A549 (cell line): ENCODE measurements around the gene CCDC60. TPM values are rescaled to one million over a fixed set of nuclear protein-coding genes. Genes with fewer than 3 reads are reported as not detected.

ENCODE experiments used
- ATAC-seq, 2 experiments: fragments of 200-7000 bp in 1 of 2; fragments of >200 bp in 1 of 2; cut with Nextera tagmentation in 1 of 2; cut with Tn5 transposase in 1 of 2; 3 replicates each; pipeline versions ENCODE4 v1.8.0 to v1.9.1; 2018 to 2020; ENCODE audit warnings: mild to moderate bottlenecking in 1 of 2, moderate library complexity in 1 of 2
- CTCF ChIA-PET: fragments of 300-600 bp; sonication (Branson Sonifier 250); formaldehyde crosslinking; extraction: SDS; loops from one replicate; lab custom pipeline; 2021; ENCODE audit warnings: antibody characterized with exemption, inconsistent platforms; lab: Yijun Ruan, JAX
- POLR2A ChIA-PET: fragments of 350-600 bp; formaldehyde crosslinking; extraction: SDS; loops from one replicate; lab custom pipeline; 2021; ENCODE audit warnings: antibody characterized with exemption, inconsistent platforms; lab: Yijun Ruan, JAX
- DNase-seq, 2 experiments: peaks; one replicate each; pipeline versions ENCODE4 v3.0.0 to v3.0.0-alpha.2; 2011 to 2016; ENCODE audit warnings: low read depth in 1 of 2, low spot score in 1 of 2
- FAIRE-seq: peaks from 2 replicates; lab custom pipeline; 2011; peaks lifted over from hg19 to GRCh38; lab: Jason Lieb, UNC
- H3K27ac ChIP-seq, 2 experiments: fragments of >200 bp; sonication (Bioruptor Twin); formaldehyde crosslinking; 3 replicates each; pipeline ENCODE4 v1.5.1; 2016 to 2017
- H3K4me1 ChIP-seq: fragments of >200 bp; sonication (Bioruptor Twin); formaldehyde crosslinking; 3 replicates; pipeline ENCODE4 v1.6.1; 2016
- H3K4me2 ChIP-seq: fragments of >200 bp; sonication (Bioruptor Twin); formaldehyde crosslinking; 3 replicates; pipeline ENCODE4 v1.6.1; 2016
- H3K4me3 ChIP-seq: fragments of >200 bp; sonication (Bioruptor Twin); formaldehyde crosslinking; 3 replicates; pipeline ENCODE4 v1.5.1; 2016
- H3K9me3 ChIP-seq: fragments of >200 bp; sonication (Bioruptor Twin); formaldehyde crosslinking; 3 replicates; pipeline ENCODE4 v1.6.1; 2016
- CBX2 ChIP-seq: fragments of 200-600 bp; sonication (generic); IDR thresholded peaks from 2 replicates; pipeline ENCODE4 v1.6.1; 2016; ENCODE audit warnings: low read depth, mild to moderate bottlenecking, borderline replicate concordance
- CBX8 ChIP-seq: fragments of 200-600 bp; sonication (generic); IDR thresholded peaks from 2 replicates; pipeline ENCODE4 v1.6.1; 2016
- CEBPB ChIP-seq, 2 experiments: fragments of >200 bp in 1 of 2; sonication (Bioruptor Twin) in 1 of 2; formaldehyde crosslinking in 1 of 2; IDR thresholded peaks; 2 replicates each; pipeline ENCODE4 v1.6.1; 2012 to 2016
- EHF ChIP-seq: fragments of 250-450 bp; sonication (Bioruptor Pico); IDR thresholded peaks from 2 replicates; pipeline ENCODE4 v1.5.0; 2020; ENCODE audit warnings: mild to moderate bottlenecking
- EHMT2 ChIP-seq: fragments of 200-600 bp; sonication (generic); IDR thresholded peaks from 2 replicates; pipeline ENCODE4 v1.6.1; 2016; ENCODE audit warnings: antibody characterized with exemption, low read depth, mild to moderate bottlenecking, moderate library complexity
- FOXS1 ChIP-seq: fragments of 250-450 bp; sonication (Bioruptor Pico); IDR thresholded peaks from 2 replicates; pipeline ENCODE4 v1.5.0; 2020; ENCODE audit warnings: mild to moderate bottlenecking, moderate library complexity
- GATA3 ChIP-seq: IDR thresholded peaks from 2 replicates; pipeline ENCODE4 v1.6.1; 2012; ENCODE audit warnings: borderline replicate concordance
- HDAC2 ChIP-seq: fragments of 200-600 bp; sonication (generic); IDR thresholded peaks from 2 replicates; pipeline ENCODE4 v1.6.1; 2016
- HOXA7 ChIP-seq: fragments of 250-450 bp; sonication (Bioruptor Pico); IDR thresholded peaks from 2 replicates; pipeline ENCODE4 v1.5.0; 2020; ENCODE audit warnings: mild to moderate bottlenecking, moderate library complexity
- HOXB5 ChIP-seq: fragments of 250-450 bp; sonication (Bioruptor Pico); IDR thresholded peaks from 2 replicates; pipeline ENCODE4 v1.5.0; 2020; ENCODE audit warnings: mild to moderate bottlenecking, moderate library complexity
- JUNB ChIP-seq: fragments of >200 bp; sonication (Bioruptor Twin); formaldehyde crosslinking; IDR thresholded peaks from 2 replicates; pipeline ENCODE4 v1.6.1; 2016
- MAZ ChIP-seq: fragments of 150-350 bp; IDR thresholded peaks from 2 replicates; pipeline ENCODE4 v1.6.1; 2014; ENCODE audit warnings: antibody characterized with exemption, low read depth, low read length, borderline replicate concordance
- MYC ChIP-seq: IDR thresholded peaks from 2 replicates; pipeline ENCODE4 v1.6.1; 2012; ENCODE audit warnings: mild to moderate bottlenecking, inconsistent platforms, low read length, improper control_type of control experiment, borderline replicate concordance
- POLR2A ChIP-seq: IDR thresholded peaks from 2 replicates; pipeline ENCODE4 v1.6.1; 2012; ENCODE audit warnings: mild to moderate bottlenecking, low read length
- RARB ChIP-seq: fragments of 250-450 bp; sonication (Bioruptor Pico); IDR thresholded peaks from 2 replicates; pipeline ENCODE4 v1.8.0; 2021; ENCODE audit warnings: mild to moderate bottlenecking, moderate library complexity
- SMC3 ChIP-seq: fragments of >200 bp; sonication (Bioruptor Twin); formaldehyde crosslinking; IDR thresholded peaks from 3 replicates; pipeline ENCODE4 v1.6.1; 2018; ENCODE audit warnings: inconsistent platforms
- TP53 ChIP-seq: fragments of 250-450 bp; sonication (Bioruptor Pico); IDR thresholded peaks from 2 replicates; pipeline ENCODE4 v1.5.0; 2021; ENCODE audit warnings: mild to moderate bottlenecking, moderate library complexity
- ZSCAN20 ChIP-seq: fragments of 250-450 bp; sonication (Bioruptor Pico); IDR thresholded peaks from 2 replicates; pipeline ENCODE4 v1.8.0; 2022; ENCODE audit warnings: mild to moderate bottlenecking, moderate library complexity
- WGBS: methylation state at CpG from one replicate; pipeline ENCODE4 v1.1.6; 2017; ENCODE audit errors: missing lambda C conversion rate; 5-methylcytosine and 5-hydroxymethylcytosine counted together
- polyA plus RNA-seq, 4 experiments: library from polyadenylated mRNA; depleted of rRNA in 3 of 4; stranded (reverse); fragments of >200 nt; fragmentation: RNase III in 1 of 4; extraction: RNeasy Plus Mini Kit Qiagen cat#74134 plus additional on column Dnase treatment in 1 of 4; gene quantifications; 2 replicates in 3 of 4; 3 replicates in 1 of 4; pipeline ENCODE4 v1.2.3, GENCODE V29; 2011 to 2017
- TF ChIP-seq, protein P1 (sequence below): fragments of 250-450 bp; sonication (Bioruptor Pico); IDR thresholded peaks from 2 replicates; pipeline ENCODE4 v1.5.0; 2020; ENCODE audit warnings: low read depth, mild to moderate bottlenecking, moderate library complexity
- TF ChIP-seq, protein P2 (sequence below): fragments of 200-600 bp; sonication (generic); IDR thresholded peaks from 2 replicates; pipeline ENCODE4 v1.6.1; 2016; ENCODE audit warnings: antibody characterized with exemption, mild to moderate bottlenecking, moderate library complexity

CCDC60 gene
- polyA plus RNA-seq, 2 of the 4 experiments (the other 2 are of a cell fraction), result 0.09 TPM; not detected in 1

DNA sequence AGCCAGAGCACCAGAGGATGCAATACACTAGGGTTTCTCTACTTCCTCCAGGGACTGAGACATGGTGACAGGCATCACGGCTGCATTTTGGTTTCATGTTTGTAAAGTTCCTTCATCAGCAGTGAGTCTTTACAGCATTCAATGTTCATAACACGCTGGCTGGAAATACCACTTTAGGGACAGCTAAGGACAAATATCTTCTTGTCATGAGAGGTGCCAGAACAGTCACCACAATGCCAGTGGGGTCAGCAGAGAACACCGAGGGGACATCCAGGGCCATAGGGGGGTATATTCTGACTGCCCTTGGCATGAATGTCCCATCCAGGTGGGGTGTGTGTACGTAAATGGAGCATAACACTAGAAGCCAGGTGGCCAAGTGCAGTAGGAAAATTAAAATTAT lies 72.3 kb downstream of the CCDC60 start:
- POLR2A ChIA-PET, result no interaction called here
- ATAC-seq, result no peak
- H3K9me3 ChIP-seq, result no peaks in the 10 kb centered on the region
- no peak overlapping the region for H3K27ac ChIP-seq
- 11% methylated on average over 4 of the region's 4 CpGs for WGBS
- DNase-seq, result no peak
- CTCF ChIA-PET, result interaction anchor here (0.9 to 1.2 kb wide), 2 partner anchors 9 to 85 kb away, joined by 3 read pairs; no protein-coding TSS in a partner anchor
- TF ChIP-seq JUNB, result no peak
- TF ChIP-seq GATA3, result no peak
- TF ChIP-seq EHMT2, result no peak
- TF ChIP-seq MAZ, result no peak
- TF ChIP-seq, protein P1, sequence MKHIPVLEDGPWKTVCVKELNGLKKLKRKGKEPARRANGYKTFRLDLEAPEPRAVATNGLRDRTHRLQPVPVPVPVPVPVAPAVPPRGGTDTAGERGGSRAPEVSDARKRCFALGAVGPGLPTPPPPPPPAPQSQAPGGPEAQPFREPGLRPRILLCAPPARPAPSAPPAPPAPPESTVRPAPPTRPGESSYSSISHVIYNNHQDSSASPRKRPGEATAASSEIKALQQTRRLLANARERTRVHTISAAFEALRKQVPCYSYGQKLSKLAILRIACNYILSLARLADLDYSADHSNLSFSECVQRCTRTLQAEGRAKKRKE, result no peak
- TF ChIP-seq HOXB5 (CRISPR knock-in tag), result no peak
- TF ChIP-seq, all 56 proteins: peak for 0
- H3K4me2 ChIP-seq, result no peak overlapping the region
- FAIRE-seq, result no peak
- no peaks in the 10 kb centered on the region for H3K4me1 ChIP-seq
- H3K4me3 ChIP-seq, result no peak overlapping the region

DNA sequence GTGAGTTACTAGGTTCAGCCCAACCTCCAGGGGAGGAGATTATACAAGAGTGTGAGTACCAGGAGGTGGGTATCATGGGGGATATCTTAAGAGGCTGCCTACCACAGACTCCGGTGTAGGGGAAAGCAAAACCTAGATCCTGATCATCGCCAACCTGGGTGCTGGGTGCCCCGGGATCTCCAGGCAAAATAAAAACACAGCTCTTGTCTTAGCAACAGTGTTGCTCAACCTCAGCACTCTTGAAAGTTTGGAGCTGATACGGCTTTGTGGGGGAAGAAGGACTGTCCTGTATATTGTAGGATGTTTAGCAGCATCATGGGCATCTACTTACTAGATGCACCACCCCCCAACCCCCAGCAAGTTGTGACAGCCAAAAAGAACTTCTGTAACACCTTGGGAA lies 74.5 kb downstream of the CCDC60 start:
- DNase-seq (no peak), ATAC-seq (no peak), FAIRE-seq (no peak)
- TF ChIP-seq CBX2, result no peak
- TF ChIP-seq RARB (CRISPR knock-in tag), result no peak
- TF ChIP-seq ZSCAN20, result no peak
- no peak overlapping the region for H3K4me3 ChIP-seq
- ChIA-PET POLR2A (no interaction called here), CTCF (interaction anchor here (0.6 to 2.6 kb wide), 2 partner anchors 430 to 1149 kb away, joined by 3 to 8 read pairs; no protein-coding TSS in a partner anchor)
- no peak overlapping the region for H3K27ac ChIP-seq
- H3K4me2 ChIP-seq, result no peak overlapping the region
- WGBS, result 2% methylated on average over 4 of the region's 4 CpGs
- no peaks in the 10 kb centered on the region for H3K9me3 ChIP-seq
- H3K4me1 ChIP-seq, result no peaks in the 10 kb centered on the region

DNA sequence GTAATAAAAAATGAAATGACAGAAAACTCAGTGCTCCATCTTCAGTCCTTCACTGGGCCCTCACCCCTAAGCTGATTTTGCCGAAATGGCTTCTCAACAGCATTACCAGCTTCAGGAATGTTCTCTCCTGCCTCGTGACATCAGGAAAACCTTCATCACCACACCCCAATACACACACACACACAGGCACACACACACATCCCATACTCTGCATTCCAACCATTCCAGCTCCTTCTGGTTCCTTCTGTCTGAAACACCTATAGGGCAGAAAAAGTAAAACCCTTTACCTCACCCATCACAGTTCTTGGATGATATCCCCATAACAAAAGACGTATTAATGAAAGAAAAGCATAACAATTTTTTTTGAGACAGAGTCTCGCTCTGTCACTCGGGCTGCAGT lies 75.9 kb downstream of the CCDC60 start:
- no peak overlapping the region for H3K4me3 ChIP-seq
- no peaks in the 10 kb centered on the region for H3K4me1 ChIP-seq
- ATAC-seq, result no peak
- no peak overlapping the region for H3K4me2 ChIP-seq
- TF ChIP-seq FOXS1 (CRISPR knock-in tag) (no peak), HOXA7 (no peak), POLR2A (no peak), MYC (no peak), CBX8 (no peak), EHF (CRISPR knock-in tag) (no peak)
- TF ChIP-seq, protein P2, sequence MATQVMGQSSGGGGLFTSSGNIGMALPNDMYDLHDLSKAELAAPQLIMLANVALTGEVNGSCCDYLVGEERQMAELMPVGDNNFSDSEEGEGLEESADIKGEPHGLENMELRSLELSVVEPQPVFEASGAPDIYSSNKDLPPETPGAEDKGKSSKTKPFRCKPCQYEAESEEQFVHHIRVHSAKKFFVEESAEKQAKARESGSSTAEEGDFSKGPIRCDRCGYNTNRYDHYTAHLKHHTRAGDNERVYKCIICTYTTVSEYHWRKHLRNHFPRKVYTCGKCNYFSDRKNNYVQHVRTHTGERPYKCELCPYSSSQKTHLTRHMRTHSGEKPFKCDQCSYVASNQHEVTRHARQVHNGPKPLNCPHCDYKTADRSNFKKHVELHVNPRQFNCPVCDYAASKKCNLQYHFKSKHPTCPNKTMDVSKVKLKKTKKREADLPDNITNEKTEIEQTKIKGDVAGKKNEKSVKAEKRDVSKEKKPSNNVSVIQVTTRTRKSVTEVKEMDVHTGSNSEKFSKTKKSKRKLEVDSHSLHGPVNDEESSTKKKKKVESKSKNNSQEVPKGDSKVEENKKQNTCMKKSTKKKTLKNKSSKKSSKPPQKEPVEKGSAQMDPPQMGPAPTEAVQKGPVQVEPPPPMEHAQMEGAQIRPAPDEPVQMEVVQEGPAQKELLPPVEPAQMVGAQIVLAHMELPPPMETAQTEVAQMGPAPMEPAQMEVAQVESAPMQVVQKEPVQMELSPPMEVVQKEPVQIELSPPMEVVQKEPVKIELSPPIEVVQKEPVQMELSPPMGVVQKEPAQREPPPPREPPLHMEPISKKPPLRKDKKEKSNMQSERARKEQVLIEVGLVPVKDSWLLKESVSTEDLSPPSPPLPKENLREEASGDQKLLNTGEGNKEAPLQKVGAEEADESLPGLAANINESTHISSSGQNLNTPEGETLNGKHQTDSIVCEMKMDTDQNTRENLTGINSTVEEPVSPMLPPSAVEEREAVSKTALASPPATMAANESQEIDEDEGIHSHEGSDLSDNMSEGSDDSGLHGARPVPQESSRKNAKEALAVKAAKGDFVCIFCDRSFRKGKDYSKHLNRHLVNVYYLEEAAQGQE, result no peak
- WGBS, result 9% methylated on average over 5 of the region's 5 CpGs
- H3K9me3 ChIP-seq, result no peaks in the 10 kb centered on the region
- DNase-seq, result no peak
- no peak for FAIRE-seq
- ChIA-PET POLR2A (no interaction called here), CTCF (interaction anchor here (0.6 to 2.6 kb wide), 2 partner anchors 432 to 643 kb away, joined by 3 to 8 read pairs; no protein-coding TSS in a partner anchor)
- H3K27ac ChIP-seq, result no peak overlapping the region

DNA sequence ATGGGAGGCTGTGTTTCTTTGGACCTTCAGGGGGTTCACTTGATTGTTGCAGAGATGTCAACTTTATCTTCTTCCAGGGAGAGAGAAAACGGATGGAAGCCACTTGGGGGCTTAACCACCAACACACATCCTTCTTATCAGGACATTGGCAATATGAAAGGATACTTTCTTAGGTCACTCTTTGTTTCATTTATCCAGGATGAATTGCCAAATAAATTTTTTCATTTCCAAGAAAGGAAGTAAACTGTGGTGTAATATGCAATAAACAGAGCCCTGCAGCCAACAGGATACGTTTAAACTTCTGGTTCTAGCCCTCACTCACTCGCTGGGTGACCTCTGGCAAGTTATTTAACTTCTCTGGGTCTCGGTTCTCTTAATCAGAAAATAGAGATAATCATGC lies 77.8 kb downstream of the CCDC60 start:
- Histone ChIP-seq H3K27ac (no peak overlapping the region), H3K4me2 (no peak overlapping the region), H3K9me3 (no peaks in the 10 kb centered on the region), H3K4me3 (no peak overlapping the region), H3K4me1 (no peaks in the 10 kb centered on the region)
- WGBS, result 10% methylated on average over 4 of the region's 4 CpGs
- FAIRE-seq, result no peak
- CTCF ChIA-PET, result interaction anchor here (0.9 to 4.9 kb wide), 19 partner anchors 8 to 1034 kb away, joined by 3 to 25 read pairs (median 5); partner anchors contain the start of gene SRRM4
- no peak for TF ChIP-seq MAZ
- TF ChIP-seq HDAC2, result no peak
- no peak for TF ChIP-seq RARB (CRISPR knock-in tag)
- TF ChIP-seq TP53 (CRISPR knock-in tag), result no peak
- TF ChIP-seq JUNB, result no peak
- TF ChIP-seq CBX8, result no peak
- no peak for TF ChIP-seq CEBPB (IDR thresholded peaks at IDR 0.05)
- TF ChIP-seq SMC3, result no peak
- no peak for ATAC-seq
- POLR2A ChIA-PET, result no interaction called here
- DNase-seq, result no peak
